HG02840 (cell line): ENCODE measurements around the gene C17orf113.
"Not testable (repeated sequence)": the region's sequence is repeated elsewhere in the genome, so short reads cannot be mapped to it uniquely, and the experiment has no call there.

ENCODE experiments used
- ATAC-seq: cut with Tn5 transposase; IDR thresholded peaks from one replicate; pipeline ENCODE4 v1.9.1; 2021; ENCODE audit warnings: mild to moderate bottlenecking, moderate library complexity, moderate number of reproducible peaks; ENCODE audit not compliant: unreplicated experiment, low FRiP score

Gene C17orf113

DNA sequence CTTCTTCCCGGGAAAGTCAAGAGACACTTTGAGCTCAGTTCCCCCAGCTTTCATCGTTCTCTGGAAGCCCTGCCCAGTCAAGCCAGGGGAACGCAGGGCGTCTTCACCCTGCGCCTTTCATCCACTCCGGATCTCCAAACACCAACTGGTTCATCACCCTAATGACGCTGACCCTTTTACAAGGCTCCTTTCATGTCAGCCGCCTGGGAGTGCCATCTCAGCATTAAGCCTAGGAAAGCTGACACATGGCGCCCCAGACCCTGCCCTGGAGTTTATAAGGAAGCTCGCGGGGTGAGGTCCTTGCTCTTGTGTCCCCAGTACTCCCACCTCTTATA, 32.6 kb downstream of the C17orf113 start:
- ATAC-seq = no peak

DNA sequence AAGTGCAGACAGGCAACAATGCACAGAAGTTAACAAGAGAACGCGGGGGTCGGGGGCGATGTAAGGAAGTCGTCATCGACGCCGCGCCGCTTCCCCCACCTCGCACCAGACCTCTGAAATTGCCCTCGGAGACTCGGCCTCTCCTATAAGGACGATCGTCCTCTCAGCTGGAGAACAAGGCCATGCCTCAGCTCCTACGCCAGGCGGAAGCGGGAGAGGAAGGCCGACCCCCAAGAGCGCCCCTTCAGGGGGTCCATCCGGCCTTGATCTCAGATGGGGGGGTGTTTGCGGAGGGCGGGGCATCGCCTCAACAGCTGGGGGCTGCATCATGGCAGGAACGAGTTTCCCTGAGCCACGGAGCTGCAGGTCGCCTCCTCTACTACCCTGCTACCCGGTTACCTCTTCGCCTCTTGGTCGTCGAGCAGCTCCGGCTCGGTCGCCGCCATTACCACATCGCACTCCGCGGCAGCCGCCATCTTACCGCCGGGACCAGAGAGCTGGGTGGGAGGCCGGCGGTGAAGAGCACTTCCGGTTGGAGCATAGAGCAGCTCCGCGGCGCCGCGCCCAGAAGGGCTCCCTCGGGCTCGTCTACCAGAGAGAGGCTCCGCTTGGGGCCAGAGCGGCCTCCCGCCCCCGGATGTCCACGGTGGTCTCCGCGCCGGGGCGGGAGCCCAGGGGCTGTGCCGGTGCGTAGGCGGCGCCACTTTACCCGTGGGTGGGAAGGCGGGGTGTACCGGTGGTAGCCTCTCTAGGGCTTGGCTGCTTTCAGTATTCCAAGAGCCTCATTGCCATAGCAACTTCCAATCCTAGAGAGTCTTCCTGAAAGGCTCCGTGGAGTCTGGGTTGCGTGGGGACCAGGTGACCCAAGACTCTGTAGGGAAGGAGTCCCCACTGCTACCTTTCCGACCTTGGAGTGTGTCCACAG, 33.2 kb downstream of the C17orf113 start, which contains the start of gene DNAJC7:
TSS of gene DNAJC7 (minus strand) at position 499 of the 925 bp plus-strand sequence. CDS start at position 476, 23 bp downstream.
- ATAC-seq = peak; percentile 67

DNA sequence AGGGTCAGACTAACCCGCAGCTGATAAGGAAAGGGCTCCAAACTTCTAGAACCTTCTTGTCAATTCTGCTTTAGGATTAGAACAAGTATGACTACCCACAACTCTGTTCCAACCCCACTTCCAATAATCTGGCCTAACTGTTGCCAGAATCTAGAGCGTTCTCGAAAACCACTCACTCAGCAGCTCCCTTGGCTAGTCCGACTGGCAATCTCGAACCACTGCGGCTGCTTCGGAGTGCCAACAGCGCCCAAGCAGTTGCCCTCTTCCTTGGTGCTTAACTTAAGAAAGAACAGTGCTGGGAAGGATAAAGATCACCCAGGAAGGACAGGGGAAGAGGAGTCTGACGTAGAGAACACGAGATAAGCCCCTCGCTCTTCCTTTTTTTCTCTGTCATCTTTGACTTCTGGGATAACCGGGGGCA, 34.0 kb downstream of the C17orf113 start:
- no peak for ATAC-seq

DNA sequence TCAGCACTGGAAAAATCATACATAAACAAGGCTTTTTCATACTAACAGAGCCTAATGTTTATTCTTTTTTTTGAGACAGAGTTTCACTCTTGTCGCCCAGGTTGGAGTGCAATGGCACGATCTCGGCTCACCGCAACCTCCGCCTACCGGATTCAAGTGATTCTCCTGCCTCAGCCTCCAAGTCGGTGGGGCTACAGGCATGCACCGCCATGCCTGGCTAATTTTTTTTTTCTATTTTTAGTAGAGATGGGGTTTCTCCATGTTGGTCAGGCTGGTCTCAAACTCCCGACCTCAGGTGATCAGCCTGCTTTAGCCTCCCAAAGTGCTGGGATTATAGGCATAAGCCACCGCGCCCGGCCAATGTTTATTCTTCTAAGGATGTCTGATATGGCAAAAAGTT, 36.7 kb downstream of the C17orf113 start:
- ATAC-seq = not testable (repeated sequence)

DNA sequence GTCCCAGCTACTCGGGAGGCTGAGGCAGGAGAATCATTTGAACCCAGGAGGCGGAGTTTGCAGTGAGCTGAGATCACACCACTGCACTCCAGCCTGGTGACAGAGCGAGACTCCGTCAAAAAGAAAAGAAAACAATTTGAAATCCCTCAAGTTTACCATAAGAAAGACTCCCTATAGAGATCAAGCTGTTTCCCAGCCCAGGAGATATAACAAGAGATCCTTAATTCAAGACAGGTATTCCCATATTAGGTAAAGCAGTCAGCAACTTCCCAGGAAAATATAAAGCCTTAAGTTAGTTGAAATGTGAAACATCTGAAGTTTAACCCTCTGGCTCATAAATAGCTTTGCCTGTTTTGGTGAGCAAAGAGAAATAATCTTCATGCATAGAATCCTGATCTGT, 38.0 kb downstream of the C17orf113 start:
- not testable (repeated sequence) for ATAC-seq

DNA sequence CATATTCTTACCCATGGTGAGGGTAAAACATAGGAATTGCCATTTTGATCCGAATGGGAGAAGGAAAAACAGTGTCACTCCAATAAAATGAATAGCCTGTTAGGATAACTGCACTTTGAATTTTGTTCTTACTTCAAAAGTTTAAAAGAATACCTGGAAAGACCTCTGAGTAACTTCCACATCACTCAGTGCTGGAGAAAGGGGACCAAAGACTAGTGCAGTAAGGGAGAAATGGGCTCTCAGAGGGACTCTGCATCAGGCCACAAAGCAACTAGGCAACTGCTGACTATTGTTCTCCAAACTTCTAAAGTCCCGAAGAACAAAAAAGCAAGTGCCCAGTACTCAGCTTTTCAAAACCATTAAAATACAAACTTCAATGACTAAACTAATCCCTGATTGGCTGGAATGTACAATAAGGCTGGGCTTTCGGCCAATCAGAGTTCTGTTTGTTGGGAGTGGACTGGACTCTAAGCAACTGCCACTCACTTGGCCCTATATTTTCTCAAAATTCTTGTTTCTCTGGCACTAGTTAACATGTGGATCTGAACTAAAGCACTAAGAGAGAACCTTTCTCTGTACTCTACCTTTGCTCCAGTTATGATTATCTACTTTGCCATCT, 39.4 kb downstream of the C17orf113 start:
- no peak for ATAC-seq

DNA sequence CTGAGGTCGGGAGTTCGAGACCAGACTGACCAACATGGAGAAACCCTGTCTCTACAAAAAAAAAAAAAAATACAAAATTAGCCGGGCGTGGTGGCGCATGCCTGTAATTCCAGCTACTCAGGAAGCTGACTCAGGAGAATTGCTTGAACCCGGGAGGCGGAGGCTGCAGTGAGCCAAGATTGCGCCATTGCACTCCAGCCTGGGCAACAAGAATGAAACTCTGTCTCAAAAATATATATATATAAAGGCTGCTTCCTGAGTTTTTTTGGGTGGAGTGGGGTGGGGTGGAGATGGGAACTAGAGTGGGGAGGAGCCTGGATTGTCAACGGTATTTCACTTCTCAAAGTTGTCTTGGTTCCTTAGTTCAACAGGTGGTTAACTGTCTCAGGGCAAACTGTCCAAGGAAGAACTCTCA, 40.1 kb downstream of the C17orf113 start:
- ATAC-seq = not testable (repeated sequence)

DNA sequence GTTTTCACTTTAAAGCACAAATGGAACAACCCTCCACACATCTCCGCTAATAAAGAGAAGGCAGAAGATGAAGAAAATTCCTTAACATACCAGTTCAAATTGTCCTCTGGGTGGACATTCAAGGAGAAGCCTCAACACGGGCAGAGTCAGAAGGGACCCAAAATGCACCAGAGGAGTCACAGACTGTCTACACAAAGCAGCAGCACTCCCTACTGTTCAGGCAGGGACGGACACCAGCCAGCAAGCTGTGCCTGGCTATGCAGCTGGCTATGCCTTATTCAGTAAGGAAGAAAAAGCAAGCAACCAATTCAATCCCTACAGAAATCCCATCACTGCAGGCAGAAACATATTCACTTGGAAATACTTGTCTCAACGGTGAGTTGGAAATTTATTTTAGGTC, 41.2 kb downstream of the C17orf113 start:
- ATAC-seq = no peak

DNA sequence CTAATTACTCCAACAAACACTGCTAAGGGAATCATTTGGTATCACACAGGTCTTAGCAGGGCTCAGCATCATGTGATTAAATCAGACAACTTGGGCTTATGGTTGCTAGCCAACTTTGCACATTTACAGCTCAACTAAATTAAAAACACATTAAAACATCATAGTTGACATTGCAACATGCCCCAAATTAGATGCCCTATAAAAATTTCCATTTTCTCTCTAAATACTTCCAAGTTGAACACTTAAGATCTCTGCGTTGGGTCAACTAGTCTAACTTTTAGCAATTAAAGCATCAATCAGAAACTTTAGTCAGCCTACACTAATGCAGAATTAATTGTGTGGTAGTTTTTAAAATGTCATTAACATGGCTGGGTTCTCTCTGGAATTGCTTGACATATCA, 45.2 kb downstream of the C17orf113 start:
- ATAC-seq = no peak

DNA sequence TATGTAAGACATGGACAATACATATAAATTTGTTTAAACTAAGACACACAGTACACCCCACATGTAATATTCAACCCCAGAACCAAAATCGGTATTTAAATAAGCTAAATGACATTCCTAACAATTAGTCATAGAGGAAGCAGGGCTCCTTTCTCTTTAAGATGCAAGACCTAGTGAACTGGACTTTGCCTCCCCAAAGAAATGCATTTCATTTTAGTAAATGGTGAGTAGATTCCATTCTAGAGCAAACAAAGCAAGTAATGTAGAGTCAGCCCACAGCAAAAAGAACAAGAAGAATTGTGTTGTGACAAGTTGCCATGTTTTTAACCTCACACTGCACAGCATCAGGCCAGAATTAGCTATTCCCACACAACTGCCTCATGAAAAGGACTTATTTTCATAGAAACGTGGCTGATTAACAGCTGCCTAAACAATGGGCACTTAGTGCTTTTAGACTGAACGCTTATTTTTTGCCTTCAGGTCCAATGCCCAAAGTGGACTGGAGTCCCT, 47.6 kb downstream of the C17orf113 start:
- ATAC-seq = no peak

DNA sequence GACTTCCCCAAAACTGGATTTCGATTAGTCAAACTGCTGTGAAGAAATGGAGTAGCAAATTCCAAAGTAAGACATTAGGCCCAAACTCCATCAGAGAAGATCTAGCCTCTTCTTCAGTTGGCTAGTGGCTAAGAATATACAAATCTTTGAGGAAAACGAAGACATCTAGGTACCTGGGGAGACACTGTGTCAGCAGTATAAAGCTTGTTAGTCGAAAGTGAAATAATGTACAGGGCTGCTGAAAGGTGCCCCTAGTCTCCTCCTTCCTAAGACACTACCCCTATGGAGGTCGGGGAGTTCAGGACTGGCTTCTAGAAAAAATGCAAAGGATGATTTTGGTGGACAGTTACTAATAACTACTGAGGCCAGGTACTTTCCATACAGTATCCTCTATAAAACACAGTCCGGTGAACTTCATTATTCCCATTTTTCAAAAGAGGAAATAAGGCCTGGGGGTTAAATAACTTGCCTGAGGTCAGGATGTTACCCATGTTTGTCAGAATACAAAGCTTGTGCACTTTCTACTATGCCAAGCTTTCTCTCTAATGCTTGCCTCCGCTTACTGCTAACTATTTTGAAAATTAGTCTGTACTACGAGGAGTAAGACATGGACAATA, 48.1 kb downstream of the C17orf113 start:
- ATAC-seq = no peak

DNA sequence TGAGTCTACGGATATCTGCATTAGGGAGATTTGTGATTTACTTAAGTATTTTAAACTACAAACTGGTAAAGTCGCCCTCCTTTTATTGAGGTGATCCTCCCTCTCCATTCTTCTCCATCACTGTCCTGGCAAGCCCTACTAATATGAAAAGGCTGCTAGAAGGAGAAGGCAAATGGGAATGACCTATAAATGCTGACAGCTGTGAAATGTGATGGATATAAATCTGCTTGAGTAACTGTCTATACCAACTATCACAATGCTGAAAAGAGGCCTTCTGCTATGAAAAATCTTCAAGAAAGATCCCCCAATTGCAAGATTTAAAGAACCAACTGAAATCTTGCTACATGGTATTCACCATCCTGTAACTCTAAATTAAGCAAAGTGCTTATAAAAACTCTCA, 48.7 kb downstream of the C17orf113 start:
- ATAC-seq = no peak

DNA sequence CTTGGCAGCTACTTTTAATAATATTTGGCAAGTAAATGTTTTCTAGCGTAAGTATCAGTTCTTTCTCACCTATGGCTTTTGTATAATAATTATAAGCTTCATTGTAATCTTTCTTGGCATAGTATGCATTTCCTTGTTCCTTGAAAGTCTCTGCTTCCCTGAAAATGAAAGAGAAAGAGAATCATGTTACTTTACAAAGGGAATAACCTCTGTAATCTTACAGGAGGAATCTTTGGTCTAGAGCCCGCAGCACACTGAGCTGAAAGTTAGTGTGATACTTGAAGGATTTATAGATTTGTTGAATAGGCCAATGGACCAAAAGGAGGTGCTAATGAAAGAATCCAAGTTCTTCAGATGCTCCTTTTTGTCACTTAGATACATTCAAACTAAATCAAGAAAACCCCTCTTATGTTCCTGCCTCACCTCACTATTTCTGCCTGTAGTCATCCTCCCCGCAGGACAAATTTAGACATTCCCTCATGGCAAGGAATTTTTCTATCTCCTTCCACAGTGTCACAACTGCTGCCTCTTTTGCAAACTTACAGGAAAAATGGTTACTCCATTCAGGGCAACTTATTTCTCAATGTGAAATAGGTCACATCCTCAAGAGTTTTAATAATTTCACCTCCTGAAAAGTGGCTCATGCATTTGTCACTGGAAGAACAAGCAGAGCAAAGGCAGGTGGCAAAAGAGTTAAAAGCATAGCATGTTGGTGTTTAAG, 49.8 kb downstream of the C17orf113 start:
- no peak for ATAC-seq

DNA sequence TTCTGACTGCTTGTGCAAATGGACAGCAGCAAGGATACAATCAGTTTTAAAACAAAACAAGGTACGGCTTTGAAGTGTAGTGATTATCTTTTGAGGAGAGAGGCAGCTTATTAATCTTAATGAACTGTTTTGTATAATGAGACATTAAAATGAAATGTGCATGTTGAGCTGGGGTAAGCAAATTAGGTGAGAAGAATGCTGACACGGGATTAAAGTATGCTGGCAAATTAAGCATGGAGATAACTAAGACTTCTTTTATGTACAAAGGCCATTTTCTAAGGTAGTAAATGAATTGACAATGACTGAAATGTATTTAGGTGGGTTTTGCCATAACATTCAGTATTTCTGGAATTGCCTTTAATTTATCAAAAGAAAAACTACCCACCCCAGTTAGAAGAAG, 51.9 kb downstream of the C17orf113 start:
- ATAC-seq = no peak

DNA sequence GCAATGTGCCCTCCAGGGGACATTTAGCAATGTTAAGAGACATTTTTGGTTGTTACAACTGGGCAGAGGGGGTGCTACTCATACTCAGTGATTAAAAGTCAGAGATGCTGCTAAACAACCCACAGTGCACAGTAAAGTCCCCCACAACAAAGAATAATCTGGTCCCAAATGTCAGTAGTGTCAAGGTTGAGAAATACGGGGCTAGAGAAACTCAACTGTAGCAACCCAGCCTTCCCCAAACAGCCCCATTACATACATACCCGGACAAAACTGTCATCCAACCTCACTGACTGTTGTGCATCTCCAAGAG, 53.6 kb downstream of the C17orf113 start:
- ATAC-seq = no peak

DNA sequence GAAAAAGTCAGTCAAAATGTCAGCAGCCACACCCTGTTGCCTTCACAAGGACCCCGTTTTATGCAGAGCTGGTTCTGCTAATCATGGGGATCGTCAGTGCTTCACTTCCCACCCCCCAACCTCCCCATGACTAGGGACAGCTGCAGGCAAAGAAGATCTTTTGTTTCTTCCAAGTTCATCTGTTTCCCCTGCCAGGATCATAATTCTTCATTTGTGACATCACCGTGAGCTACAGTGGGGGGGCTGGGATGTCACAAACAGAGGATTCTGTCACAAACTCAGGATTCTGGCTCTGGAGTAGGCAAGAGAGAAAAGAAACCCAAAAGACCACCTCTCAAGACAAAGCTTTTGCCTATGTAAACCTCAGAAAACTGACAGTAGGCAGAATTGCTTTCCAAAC, 57.8 kb downstream of the C17orf113 start:
- ATAC-seq = no peak

DNA sequence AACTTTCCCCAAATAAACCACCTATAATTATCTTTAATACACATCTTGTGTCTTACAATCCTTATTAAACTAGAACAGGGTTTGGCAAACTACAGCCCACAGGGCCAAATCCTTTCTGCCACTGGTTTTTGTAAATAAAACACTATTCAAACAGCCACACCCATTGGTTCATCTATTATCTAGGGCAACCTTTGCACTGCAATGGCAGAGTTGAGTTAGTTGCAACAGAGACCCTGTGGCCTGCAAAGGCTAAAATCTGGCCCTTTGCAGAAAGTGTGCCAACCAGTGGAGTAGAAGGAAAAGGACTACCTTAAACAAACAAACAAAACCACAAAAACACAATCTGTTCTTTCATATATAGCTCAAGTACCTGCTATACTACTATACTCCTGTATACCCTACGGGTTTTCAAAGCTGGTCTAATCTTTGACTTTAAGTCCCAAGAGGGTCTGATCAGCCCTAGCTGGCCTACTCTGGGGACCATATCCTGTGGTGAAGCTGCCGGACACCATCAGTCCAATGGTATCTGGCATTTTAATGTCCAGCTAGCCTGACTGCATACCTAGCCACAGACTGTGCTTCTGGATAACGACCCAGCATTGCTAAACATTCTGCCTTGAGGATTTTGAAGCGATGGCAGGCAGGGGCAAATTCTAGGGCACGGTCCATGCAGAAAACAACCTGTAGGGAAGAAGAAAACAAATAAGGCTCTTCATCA, 60.5 kb downstream of the C17orf113 start:
- no peak for ATAC-seq

DNA sequence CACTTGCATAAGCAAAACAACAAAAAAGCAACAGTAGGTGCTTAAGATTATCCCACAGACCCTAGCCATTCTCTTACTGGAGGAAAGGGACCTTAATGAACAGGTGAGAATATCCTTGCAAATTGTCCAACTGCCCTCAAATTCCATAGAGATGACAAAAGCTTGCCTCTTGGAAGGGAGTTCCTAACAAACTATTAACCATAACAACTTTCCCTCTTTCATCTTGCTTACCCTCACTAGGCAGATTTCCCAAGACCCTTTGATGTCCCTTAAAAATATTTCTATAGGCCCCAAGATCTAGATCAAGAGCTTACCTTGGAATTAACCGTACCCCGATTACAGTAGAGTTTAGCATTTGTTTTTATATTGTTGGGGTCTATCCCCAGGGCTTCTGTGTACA, 62.0 kb downstream of the C17orf113 start:
- no peak for ATAC-seq
